Ovary (tissue), 9 donors: ENCODE results near the gene TMEM272. TPM values are rescaled to one million over a fixed set of nuclear protein-coding genes. Genes with fewer than 3 reads are reported as not detected.

Experiments
- polyA plus RNA-seq, 2 donors: library from polyadenylated mRNA; stranded (reverse); fragments of 200-250 nt in 1 of 2; fragments of 350-450 nt in 1 of 2; fragmentation: Illumina TruSeq in 1 of 2; extraction: RNeasy Lipid Tissue Mini Kit (QIAGEN cat#74804) in 1 of 2; gene quantifications; one replicate each; pipeline ENCODE4 v1.2.3, GENCODE V29; 2013 to 2014
- total RNA-seq, 7 donors: library from RNA; depleted of rRNA in 2 of 7; stranded (reverse); fragments of >200 nt in 2 of 7; fragmentation: NEBNext Ultra II Directional in 3 of 7; extraction: Animal tissue kit (Norgen Biotek cat#: 25700) in 3 of 7; gene quantifications; one replicate each; pipeline versions ENCODE4 v1.1.0 to v1.2.4, GENCODE V29; 2016 to 2023
- donor health status: DM: no; HTN: no; CAD: no; lungs with moderate emphysema.
- donor health status: DM: no; HTN: no; CAD: no.
- donor health status: Bipolar disorder and iron deficiency.
- donor health status: DM: yes; HTN: yes; CAD: no.
- donor health status: DM: no; HTN: no; CAD: no.
- donor health status: DM: yes; HTN: yes; CAD: no.

TMEM272 gene
- total and polyA plus RNA-seq, 9 donors = 0.05 to 0.28 (median 0.11) TPM; not detected in 2

Other genes starting within 250 kb of the TMEM272 start
- 10 to 100 TPM in 6 of 7 donors, 1 to 10 TPM in 1; 9.7 to 19.7 (median 16.2) TPM for gene DHRS12, start 41.0 kb downstream of the TMEM272 start, total RNA-seq
- gene DHRS12, start 41.0 kb downstream of the TMEM272 start, polyA plus RNA-seq = 10 to 100 TPM; 24.9 to 29.1 TPM
- not detected for gene CCDC70, start 16.8 kb upstream of the TMEM272 start, total RNA-seq
- gene CCDC70, start 16.8 kb upstream of the TMEM272 start, polyA plus RNA-seq = not detected
- 1 to 10 TPM; 2.9 to 7.3 (median 5.1) TPM for gene ATP7B, start 166.3 kb upstream of the TMEM272 start, total RNA-seq
- 1 to 10 TPM; 3.2 to 5.9 TPM for gene ATP7B, start 166.3 kb upstream of the TMEM272 start, polyA plus RNA-seq
- gene ALG11, start 167.2 kb upstream of the TMEM272 start, total RNA-seq = 10 to 100 TPM; 15.0 to 36.2 (median 29.6) TPM
- gene ALG11, start 167.2 kb upstream of the TMEM272 start, polyA plus RNA-seq = 10 to 100 TPM in 1 of 2 donors, 1 to 10 TPM in 1; 5.9 to 16.6 TPM
- gene UTP14C, start 179.5 kb upstream of the TMEM272 start, total RNA-seq = 10 to 100 TPM; 11.4 to 20.2 (median 14.9) TPM
- gene UTP14C, start 179.5 kb upstream of the TMEM272 start, polyA plus RNA-seq = 10 to 100 TPM in 1 of 2 donors, 1 to 10 TPM in 1; 7.4 to 12.9 TPM